Umbilical cord (tissue), 2 donors: Measurements from ENCODE around the gene CBR3. TPM values are rescaled to one million over a fixed set of nuclear protein-coding genes. Genes with fewer than 3 reads are reported as not detected.
A peak's percentile ranks its signal among the peaks of the same experiment; 100 is the strongest.
"Not testable (repeated sequence)": the region's sequence is repeated elsewhere in the genome, so short reads cannot be mapped to it uniquely, and the experiment has no call there.

Experiments used
- DNase-seq: peaks from one replicate; pipeline ENCODE4 v3.0.0-alpha.2; 2015; ENCODE audit warnings: low spot score
- total RNA-seq: library from RNA; depleted of rRNA; stranded (reverse); fragments of >200 nt; gene quantifications from one replicate; pipeline ENCODE4 v1.2.3, GENCODE V29; 2014; ENCODE audit warnings: low replicate concordance; ENCODE audit not compliant: insufficient read depth

CBR3 gene
- total RNA-seq, 1 donor from 2014 or later, result not detected

DNA sequence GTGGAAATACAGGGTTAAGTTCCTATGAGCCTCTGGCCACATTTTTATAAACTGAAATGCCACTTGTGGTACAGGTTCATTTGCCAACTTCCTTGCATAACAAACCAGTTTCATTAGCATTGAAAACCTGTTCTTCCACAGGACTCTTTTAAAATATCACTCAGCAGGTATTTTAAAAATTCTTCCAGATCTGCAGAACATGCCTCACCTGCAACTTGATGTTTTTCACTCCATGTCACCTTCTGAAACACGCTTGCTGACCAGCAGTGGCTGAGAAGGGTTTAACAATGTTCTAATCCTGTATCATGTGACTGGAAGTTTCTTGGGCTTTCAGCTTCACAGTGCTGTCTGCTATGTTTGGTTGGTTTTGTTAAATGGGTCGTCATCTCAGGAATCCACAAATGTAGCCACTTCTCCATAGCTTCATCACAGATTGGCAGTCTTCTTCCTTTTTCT lies 17.6 kb upstream of the CBR3 start:
- DNase-seq, result no peak

DNA sequence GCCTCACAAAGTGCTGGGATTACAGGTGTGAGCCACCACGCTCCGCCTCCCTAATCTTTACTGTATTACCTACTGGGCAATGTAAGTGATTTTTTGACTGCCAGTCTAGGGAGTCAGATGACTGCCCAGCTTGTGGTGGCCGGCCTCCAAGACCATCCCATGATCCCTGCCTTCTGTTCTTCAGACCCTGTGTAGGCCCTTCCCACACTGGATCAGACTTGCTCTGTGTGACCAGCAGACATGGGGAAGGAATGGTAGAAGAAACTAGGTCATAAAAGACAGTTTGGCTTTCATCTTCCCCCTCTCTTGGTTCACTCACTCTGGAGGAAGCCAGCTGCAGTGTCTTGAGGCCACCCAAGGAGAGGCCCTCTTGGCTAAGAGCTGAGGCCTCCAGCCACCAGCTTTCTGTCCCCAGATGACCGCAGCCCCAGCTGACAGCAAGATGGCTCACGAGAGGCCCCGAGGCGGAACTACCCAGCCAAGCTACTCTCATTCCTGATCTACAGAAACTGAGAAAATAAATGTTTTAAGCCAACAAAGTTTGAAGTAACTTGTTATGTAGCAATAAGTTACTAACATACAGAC lies 14.5 kb upstream of the CBR3 start:
- no peak for DNase-seq

GRCh38 chr21:36122977-36123376 lies 11.9 kb upstream of the CBR3 start:
- DNase-seq, result no peak

GRCh38 chr21:36124395-36124794 lies 10.5 kb upstream of the CBR3 start:
- DNase-seq, result no peak

DNA sequence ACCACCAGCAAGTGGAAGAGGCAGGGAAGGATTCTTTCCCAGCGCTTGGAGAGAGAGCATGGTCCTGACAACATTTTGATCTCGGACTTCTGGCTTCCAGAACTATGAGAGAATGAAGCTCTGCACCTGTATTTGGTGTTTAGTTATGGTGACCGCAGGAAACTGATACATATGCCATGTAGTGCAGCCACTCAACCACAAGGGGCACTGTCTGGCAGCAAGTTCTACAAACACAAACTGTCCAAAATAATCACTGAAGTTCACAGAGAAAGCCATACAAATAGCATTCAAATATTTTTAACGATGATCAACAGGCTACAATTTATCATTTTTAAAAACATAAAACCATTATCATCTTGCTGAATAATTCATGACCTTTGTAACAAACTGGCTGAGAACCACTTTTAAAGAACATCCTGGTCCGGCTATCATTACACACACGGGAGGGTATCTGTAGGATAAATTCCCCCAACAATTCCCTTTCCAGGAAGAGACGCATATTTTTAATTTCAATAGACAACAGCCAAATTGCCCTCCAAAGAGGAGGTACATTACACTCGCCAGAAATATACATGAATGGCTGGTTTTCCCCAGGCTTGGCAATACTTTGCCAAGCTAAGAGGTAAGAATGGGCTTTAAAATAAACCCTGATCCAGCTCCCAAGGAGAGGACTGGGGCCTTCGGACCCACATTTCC lies 9.2 kb upstream of the CBR3 start:
- no peak for DNase-seq

- no peak for DNase-seq
These were observed 8.7 kb upstream of the CBR3 start for GRCh38 chr21:36126208-36126565.

GRCh38 chr21:36126621-36127110 lies 8.2 kb upstream of the CBR3 start:
- DNase-seq, result no peak

DNA sequence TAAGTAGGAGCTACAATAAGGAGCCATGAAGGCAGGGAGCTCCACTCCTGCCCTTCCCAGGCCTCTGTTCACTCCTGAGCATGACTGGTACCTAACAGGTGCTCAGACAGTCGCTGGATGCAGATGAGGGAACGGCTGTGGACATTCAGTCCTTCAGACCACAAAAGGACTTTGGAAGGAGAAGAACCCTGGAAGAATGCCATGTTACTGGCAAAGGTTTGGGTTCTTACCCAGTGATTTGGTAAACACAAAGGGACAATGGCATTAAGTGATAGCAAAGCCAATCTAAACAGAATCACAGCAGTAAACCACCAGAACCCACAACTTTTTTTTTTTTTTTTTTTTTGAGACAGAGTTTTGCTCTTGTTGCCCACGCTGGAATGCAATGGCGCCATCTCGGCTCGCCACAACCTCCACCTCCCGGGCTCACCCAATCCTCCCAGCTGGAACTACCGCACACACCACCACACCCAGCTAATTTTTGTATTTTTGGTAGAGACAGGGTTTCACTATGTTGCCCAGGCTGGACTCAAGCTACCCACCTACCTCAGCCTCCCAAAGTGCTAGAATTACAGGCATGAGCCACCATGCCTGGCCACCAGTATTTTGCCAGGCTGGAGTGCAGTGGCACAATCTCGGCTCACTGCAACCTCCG lies 7.5 kb upstream of the CBR3 start:
- DNase-seq, result no peak

- DNase-seq, result no peak
These were observed 6.9 kb upstream of the CBR3 start for GRCh38 chr21:36127977-36128376.

- no peak for DNase-seq
These were observed 5.7 kb upstream of the CBR3 start for GRCh38 chr21:36129219-36129618.

- DNase-seq, result not testable (repeated sequence)
These were observed 4.5 kb upstream of the CBR3 start for GRCh38 chr21:36130414-36130762.

DNA sequence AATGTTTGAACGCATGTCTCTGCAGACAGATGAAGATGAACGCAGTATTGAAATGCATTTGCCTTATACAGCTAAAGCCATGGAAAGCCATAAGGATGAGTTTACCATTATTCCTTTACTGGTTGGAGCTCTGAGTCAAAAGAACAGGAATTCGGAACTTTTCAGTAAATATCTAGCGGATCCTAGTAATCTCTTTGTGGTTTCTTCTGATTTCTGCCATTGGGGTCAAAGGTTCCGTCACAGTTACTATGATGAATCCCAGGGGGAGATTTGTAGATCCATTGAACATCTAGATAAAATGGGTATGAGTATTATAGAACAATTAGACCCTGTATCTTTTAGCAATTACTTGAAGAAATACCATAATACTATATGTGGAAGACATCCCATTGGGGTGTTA lies 4.0 kb upstream of the CBR3 start:
- DNase-seq, result not testable (repeated sequence)

- DNase-seq, result no peak
These were observed 2.2 kb upstream of the CBR3 start for GRCh38 chr21:36132696-36133095.

DNA sequence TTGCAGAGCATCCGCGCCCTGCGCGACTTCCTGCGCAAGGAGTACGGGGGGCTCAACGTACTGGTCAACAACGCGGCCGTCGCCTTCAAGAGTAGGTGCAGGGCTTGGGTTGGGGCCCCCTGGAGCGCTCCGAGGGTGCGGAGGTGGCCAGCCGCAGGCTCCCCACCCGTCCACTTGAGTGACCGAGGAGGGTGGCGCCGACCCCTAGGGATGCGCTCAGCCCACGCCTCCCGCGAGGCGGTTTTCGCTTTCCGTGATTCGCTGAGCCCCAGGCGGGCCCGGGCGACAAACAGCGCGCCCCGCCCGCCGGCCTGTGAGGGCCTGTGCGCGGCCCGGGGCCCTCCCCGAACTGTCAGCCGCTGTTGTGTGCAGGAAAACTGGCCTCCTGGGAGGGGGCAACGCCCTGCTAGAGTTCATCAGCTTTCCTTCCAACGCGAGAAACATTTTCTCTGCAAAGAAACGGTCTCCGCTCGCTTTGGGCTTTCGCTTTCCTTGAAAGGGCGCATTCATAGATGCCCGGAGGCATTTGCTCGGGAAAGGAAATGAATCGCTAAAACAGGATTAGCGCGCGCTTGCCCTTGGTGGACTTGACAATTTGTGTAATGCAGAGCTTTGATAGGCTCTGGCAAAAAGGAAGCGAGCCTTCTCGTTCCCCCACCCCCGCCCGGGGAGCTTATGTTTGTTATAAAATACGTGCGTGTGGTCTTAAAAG lies 668 bp downstream of the CBR3 start:
- peak; percentile 61 for DNase-seq

DNA sequence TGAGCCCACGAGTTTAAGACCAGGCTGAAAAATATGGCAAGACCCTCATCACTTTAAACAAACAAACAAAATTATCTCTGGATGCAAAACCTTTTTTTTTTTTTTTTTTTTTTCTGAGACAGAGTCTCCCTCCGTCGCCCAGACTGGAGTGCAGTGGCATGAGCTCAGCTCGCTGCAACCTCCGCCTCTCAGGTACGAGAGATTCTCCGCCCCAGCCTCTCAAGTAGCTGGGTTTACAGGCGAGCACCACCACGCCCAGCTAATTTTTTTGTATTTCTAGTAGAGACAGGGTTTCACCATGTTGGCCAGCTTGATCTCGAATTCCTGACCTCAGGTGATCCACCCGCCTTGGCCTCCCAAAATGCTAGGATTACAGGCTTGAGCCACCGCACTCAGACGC lies 4.9 kb downstream of the CBR3 start:
- DNase-seq, result not testable (repeated sequence)

GRCh38 chr21:36141513-36141925 lies 6.6 kb downstream of the CBR3 start:
- DNase-seq, result peak; percentile 85

GRCh38 chr21:36144233-36144632 lies 9.4 kb downstream of the CBR3 start:
- DNase-seq, result not testable (repeated sequence)

DNA sequence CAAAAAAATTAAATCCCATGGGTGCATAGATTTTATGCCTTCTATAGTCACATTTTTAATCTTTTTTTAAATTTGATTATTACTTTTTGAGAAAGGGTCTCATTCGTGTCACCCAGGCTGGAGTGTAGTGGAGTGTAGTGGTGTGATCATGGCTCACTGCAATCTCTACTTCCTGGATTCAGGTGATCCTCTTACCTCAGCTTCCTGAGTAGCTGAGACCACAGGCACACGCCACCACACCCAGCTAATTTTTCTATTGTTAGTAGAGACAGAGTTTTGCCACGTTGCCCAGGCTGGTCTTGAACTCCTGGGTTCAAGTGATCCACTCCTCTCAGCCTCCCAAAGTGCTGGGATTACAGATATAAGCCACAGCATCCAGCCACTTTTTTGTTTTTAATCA lies 10.4 kb downstream of the CBR3 start:
- DNase-seq, result no peak

DNA sequence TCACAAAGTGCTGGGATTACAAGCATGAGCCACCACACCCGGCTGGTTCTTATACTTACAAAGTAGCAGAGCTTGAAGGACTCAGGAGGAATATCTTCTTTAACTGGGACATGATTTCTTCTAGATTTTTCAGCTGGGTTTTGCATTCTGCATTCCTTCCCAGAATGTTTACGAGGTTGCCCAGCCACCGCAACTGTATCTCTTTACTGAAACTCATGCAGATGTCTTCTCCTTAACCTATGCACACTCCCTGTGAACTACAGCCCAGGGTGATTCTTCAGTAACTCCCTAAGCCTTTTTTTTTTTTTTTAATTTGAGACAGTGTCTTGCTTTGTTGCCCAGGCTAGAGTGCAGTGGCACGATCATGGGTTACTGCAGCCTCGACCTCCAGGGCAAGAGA lies 13.0 kb downstream of the CBR3 start:
- DNase-seq, result no peak

DNA sequence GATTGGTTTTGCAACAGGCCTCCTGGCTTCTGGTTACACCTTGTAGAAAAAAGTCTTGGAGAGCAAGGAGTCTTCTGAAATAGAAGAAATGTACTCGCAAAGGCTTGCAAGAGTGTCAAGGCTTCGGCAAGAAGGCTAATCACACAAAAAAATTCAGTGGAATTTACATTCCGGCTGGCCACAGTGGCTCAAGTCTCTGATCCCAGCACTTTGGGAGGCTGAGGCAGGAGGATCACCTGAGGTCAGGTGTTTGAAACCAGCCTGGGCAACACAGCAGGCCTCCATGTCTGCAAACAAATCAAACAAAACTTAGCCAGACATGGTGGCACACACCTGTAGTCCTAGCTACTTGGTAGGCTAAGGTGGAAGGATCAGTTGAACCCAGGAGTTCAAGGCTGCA lies 14.0 kb downstream of the CBR3 start:
- DNase-seq, result no peak

DNA sequence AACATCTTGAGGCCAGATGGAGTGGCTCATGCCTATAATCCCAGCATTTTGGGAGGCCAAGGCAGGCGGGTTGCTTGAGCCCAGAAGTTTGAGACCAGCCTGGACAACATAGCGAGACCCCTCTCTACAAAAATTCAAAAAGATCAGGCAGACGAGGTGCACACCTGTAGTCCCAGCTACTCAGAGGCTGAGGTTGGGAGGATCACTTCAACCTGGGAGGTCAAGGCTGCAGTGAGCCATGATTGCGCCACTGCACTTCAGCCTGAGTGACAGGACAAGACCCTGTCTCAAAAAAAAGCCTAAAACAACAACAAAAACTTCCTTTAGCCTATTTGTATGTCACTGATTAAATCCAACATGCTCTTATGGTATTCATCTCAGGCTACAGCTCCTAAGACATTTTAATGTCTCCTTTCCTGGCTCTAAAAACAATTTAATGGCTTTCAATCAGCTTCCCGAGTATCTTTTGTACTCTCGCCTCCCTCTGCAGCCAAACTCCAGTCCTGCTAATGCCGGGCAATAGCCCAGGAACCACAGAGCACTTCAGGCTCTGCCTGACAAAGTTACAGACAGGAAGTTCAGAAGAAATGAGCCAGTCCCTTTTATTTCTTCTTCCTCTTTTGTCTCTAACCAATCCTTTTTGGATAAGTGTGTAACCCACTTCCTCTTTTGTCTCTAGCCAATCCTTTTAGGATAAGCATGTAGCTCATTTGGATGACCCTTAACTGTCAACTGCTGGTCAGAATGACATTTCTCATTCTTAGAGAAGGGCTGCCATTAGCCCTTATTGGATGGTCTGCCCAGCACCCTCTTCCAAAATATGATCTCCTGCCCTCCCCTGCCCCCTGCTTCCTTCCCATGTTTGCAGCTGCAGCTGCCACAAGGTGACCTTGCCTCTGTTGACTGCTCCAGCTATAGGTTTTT lies 15.2 kb downstream of the CBR3 start:
- DNase-seq, result peak; percentile 65
